ENCODE data around the gene HOXA3.

Gene HOXA3

DNA sequence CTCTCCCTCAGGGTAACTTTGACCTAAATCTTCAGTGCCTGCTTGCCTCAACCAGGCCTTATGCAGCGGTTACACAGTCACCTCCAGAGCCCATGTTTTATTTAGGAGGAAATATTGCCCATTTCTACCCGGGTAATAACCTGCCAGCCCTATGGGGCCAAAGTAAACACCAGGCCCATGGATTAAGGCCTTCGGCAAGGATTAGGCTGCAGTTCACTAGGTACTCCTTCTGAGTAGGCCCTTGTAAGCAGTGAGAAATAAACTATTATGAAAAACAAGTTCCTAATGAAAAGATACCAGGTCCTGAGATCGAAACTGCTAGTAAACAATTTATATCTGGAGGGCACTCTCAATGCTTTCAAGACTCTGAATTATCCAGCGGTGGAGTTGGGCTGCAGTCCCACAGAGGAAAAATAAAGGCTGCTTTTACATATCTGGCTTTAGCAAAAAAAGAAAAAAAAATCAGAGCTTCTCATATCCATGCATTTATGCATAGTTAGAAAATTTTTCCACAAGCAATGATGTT lies 25.5 kb upstream of the HOXA3 start:
- DNase-seq = no peak

DNA sequence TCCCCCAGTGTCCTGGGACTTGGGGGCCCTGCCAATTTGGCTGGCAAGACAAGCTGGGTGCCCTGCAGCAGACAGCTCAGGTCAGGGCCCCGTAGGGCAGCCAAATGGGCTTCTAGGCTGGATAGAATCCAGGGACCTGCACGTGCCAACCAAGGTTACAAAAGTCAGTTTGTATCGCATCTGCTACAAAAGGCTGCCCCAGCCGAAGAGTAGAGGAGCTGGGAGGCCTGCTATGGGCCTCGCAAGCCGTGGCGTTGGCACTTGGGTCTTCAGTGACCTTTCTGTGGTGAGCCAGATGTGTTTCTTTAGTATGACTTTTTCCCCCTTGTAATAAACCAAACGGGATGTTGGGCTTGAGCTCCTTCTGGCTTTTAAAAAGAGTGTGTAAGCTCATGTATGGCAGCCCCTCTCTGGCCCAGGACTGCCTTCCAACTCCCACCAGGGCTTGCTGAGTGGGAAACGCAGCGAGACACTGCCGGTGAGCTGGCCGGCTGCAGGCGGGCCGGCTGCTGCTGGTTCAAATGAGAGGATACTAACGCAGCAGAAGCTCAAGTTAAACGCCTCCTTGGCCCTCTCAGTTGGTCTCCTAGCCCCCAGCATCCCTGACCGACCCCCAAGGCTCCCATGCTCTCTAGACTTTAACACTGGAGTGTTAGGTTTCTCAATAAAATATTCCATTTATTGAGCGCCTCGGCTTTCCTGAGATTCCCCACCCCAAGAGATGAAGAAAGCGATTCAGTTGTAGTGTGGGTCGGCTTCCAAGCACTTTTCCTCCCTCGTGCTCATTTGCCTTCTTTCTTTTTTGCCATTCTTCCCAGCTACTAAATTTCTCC lies 24.8 kb upstream of the HOXA3 start:
- no peak for DNase-seq

DNA sequence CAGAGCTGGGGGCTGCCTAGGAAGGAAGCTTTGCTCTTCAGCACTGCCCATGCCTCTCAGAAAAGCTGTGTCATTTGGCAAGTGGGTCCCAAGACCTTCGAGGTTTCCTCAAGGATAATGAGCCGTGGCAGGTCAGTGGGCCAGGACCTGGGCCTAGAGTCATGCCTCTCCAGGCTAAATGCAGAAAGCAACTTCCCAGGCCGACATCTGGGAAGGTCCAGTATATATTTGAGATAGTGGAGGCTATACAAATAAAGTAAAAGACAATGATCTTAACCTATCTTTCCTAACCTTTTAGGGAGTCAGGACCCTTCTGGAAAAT lies 24.1 kb upstream of the HOXA3 start:
- no peak for DNase-seq

DNA sequence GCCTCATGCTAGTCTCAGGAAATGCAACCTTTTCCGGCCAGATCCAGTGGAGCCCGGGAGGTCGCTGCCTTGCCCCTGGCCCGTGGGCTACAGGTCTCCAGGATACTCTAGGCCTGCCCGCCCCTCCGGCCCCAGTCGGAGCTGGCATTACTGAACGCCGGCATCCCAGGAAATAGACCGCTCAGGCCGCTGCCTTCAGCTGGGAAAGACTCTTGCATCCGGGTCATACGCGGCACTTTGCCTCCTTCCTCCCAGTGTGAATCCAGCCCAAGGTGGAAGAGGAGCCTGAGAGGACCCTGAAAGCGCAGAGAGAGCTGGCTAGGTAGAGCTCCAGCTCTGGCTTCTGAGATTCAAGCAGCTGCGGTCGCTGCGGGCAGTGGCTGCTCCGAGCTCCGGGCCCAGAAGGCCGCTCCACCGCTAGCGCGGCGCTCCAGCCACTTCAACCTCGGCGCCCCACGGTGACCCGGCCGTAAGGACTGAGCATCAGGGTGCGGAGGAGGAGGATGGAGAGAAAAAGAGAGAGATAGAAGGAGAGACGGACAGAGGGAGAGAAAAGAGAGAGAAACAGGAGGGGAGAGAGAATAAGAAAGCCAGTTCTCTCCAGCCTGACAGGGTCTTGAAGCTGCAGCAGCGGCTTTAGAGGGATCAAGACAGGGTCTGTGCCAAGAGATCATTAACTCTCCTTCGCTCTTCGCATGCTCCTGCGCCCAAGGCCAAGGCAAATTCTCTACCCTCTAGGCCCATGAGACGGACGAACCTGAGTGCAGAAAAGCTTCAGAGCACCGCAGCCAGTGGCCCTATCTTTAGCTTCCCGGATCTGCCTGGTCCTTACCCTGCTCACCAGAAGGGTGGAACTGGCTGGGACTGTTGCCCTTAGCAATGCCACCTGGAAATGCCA lies 23.5 kb upstream of the HOXA3 start:
- DNase-seq = no peak

DNA sequence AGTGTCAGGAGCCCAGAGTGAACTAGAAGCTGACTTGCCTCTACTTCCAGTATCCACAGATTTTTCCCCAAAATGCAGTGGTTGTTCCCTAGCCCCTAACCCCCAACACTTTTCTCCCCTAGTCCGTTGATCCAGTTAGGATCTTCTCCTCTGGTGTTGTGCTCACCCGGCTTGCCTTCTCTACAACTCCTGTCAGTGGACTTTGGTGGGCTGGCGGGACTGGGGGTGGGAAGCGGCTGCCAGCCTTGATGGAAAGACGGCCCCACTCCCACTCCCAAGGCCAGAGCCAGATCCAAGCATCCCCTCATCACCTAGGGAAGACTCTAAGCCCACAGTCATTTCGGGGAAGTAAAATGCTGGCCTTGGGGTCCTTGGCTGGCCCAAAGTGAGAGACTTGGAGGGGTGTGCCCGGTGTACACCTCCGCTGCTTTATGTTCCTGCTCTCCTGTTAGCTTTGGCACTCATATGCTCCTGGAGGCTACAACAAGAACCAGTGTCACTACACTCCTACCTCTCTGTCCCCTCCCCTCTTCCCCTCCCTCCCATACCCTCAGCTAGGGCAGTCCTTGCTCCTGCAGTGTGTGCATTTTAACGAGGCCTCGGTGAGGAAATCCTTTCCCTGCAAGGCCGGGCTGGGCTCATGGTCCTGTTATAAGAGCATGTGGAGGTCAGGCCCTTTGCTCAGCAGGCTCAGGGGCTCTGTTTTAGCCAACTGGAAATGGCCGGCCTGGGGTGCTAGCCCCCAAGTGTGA lies 22.7 kb upstream of the HOXA3 start:
- no peak for DNase-seq

DNA sequence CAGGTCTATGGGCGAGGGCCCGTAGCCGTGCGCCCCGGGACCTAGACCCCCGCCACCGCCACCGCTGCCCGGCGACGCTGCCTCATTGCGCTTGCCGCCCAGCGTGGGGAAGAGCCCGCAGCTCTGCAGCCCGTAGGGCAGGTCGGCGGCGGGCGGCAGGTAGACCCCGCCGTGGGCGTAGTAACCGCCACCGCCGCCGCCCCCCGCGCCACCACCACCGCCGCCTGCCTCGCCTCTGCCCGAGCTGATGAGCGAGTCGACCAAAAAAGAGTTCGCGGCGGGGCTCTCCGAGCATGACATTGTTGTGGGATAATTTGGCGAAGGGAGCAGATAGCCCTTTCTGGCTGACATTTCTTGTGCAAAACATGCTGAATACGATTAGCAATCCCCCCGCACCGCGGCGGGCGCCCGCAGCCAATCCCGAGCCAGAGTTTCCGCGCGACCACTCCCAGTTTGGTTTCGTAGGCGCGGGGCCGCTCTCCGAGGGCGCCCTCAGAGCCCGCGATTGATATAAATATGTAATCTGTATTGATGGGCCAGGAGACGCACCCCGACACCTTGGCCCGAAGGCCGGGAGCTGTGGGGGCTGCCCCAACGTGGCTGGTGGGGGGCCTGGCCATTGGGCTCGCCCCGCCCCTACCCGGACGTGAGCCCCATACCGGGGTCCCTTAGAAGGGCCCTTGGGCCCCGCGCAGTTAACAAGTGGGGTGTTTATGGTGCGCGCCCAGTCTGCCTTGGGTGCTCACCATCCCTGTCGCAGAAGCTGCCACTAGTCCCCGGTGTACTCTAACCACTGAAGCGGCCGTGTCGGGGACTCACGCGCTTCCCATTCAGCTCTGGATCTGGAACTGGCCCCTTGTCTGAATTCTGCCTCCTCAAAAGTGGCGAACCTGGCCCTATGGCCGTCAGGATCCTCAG lies 21.8 kb upstream of the HOXA3 start, which contains the start of gene HOXA10:
Gene HOXA10 (minus strand): TSS at position 365 of the 918 bp plus-strand sequence. CDS start 14 bp downstream, at position 351.
- DNase-seq = no peak

DNA sequence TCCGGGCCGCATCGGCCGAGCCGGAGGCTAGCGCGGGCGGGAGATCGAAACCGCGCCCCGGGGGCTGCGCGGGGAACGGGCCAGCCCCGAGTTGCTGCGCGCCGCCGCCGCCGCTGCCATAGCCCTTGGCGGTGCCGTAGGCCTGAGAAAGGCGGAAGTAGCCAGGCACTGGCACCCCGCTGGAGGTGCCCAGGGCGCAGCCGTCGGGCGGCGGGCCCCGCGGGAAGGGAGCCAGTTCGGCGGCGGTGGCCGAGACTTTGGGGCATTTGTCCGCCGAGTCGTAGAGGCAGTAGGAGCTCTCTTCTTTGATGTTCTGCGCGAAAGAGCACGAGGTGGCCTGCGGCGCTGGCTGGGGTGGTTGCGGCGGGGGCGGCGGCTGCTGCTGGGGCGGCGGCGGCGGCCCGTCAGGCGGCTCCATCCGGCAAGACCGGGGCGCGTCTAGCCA lies 21.1 kb upstream of the HOXA3 start:
- no peak for DNase-seq

DNA sequence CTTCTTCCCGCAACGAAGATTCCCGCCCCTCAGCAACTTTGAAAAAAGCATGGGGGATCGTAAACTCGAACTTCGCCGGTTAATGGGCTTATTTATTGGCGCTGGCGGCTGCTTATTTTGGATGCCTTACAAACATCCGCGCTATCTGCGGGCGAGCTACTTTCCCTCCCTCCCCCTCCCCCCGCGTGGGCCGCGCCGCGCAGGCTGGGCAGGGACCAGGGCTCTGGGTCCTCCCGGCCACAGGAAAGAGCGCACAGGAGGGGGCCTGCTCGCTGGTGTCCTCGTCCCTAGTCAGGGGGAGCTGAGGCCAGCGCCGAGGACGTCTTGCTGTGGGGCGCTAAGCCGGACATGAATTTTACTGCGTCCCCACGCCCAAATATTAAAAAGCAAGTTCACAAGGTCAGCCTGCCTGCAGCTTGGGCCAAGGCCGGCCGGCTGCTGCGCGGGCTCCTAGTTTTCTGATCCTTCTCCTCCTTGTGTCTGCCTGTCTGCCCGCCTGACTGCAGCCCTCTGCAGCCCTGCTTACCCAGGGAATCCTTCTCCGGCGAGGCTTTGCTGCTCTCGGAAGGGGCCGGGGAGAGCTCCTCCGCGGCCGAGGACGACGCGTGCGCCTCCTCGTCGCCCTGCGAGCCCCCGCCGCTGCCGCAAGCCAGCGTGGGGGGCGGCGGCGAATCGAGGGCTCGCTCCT lies 20.6 kb upstream of the HOXA3 start:
- DNase-seq = no peak

DNA sequence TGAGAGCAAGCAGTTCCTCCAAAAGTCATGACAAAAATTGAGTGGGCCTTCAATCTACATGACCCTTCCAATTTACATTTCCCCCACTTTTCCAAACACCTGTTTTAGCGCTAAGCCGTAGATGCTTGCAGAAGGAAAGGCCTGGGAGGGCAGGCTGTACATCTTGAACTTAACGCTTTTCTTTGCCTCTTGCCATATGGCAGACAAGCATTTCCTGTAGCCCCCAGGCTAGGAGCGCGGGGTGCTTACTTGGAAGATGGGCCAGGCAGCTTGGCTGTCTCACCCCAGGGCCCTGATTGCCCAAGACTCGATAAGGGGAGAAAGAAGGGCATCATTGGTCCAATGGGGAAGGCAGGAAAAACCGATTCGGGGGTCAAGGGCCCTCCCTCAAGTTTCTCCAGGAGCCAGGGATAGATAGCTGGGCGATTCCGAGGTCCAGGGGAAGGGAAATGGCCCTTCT lies 20.0 kb upstream of the HOXA3 start:
- no peak for DNase-seq

DNA sequence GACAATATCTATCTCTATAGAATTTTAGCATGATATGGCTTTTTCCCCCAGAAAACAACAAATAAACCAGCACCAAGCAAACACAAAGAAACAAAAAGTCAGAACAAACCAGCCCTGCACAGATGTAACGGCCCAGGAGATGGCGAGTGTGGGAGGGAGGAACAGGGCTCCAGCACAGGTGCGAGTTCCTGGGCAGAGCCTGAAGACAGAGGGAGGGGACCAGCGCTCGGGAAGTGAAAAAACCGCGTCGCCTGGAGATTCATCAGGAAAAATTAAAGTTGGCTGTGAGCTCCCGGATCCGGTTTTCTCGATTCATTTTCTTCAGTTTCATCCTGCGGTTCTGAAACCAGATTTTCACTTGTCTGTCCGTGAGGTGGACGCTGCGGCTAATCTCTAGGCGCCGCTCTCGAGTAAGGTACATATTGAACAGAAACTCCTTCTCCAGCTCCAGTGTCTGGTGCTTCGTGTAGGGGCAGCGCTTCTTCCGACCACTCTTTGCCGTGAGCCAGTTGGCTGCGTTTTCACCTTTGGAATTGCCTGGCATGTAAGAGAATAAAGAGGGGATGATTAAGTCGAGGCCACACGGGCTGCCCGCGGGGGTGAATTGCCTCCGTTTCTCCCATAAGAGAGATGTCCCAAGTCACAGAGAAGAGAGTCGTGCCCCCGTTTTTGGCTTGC lies 19.4 kb upstream of the HOXA3 start:
- DNase-seq = no peak

DNA sequence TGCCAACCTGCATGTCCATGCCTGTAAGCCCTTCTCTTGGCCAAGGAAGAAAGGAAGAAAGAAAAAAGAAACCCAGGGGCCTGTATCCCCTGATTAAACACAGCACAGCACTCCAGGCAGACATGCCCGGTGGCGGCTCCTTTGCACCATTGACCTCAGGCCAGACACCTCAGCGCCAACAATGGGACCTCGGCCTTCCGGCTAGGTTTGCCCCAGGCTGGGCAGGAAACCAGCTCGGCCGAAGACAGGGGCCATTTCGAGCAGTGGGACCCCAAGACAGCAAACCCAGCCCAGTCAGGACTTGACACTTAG lies 18.9 kb upstream of the HOXA3 start:
- no peak for DNase-seq

DNA sequence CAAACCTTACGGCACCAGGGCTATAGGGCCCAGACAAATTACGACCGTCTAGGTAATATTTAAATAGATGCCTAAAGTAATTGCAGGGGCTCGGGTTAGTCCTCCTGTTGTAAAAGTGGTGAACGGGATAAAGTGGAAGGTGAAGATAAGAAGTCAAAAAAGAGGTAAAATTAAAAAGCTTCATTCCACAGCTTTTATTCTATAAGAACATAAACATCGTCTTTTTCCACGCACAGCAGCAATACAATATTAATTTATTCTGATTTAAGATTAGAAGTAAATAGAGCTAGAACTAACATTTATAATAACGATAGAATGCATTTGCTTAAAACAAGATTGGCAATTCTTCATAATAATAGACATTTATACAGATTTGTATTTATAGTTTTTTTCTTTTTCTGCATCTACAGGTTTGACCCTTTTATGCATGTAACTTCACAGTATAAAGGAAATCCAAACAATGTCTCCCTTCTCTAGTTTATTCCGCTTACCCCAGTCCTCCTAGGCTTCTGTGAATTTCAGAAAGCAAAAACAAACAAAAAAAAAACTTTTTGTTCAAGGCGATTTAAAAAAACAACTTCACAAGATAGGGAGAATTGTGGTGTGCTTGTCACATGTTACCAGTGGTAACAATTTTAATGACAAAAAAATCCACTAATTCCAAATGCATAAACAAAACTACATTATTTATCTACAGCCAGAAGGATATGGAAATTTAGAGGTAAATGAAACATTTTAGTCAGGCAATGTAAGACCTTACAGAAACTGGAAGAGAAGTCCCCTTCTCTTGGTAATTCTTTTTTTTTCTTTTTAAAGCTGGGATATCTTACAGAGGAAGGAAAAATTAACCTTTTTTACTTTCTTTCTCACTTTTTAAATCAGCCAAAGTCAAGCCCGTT lies 18.3 kb upstream of the HOXA3 start:
- DNase-seq = no peak

DNA sequence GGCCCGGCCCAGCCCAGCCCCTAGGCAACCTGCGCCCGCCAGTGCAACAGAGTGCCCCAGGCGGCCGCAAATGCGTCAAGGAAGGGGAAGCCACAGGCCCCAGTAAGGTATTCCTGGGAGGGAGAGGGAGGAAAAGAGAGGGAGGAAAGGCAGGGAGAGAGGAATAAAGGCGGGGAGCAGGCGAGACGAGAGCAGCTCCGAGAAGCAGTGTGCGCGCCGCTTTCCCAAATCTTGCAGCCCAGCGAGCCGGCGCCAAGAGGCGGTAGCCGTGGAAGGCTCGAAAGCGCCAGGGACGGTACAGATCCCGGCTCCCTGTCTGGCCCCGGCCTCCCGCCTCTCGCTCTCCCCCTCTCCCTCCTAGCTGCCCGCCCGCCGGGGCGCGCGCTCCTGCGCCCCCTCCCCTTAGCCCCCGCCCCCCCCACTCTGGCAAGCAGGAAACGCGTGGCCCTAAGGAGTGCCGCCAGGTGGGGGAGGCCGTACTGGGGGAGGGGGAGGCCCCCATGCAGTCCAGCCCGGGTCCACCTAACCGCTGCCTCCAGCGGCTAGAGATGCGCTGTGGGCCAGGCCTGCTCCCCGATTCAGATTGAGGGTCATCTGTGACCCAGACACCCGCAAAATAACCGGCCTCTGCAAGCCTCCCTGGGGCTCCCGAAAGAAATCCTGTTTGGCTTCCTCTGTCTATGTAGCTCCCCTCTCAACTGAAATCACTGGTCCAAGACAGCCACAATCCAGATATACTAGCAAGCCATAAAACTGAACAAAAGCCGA lies 17.5 kb upstream of the HOXA3 start:
- no peak for DNase-seq

DNA sequence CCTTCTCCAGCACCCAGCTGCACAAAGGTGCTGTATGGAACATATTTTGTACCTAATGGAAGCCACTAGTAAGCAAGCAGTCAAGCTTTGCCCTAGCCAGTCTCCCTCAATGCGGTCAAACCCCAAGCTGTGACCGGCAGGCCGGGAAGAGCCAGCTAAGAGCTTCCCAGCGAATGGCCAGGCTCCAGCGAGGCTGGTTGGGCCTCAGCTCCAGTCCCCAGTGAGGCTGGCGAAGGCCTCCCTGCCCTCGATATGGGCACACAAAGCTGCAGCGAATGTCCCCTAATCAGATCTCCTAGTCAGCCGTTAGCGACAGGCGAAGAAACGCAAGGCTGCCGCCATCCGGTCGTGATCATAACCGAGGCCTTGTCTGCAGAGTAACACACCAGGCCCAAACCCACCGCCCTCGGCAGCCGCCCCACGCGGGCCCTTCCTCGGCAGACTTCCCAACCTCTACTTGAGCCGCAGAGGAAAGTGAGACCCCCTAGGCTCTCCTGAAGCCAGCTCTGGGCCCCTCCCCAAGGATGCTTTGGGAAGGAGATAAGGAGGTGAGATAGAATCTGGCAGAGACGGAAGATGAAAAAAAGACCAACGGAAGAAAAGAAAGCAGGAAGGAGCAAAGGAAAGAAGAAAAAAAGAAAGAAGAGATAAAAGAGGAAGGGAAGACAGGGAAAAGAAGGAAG lies 16.0 kb upstream of the HOXA3 start:
- DNase-seq = no peak

DNA sequence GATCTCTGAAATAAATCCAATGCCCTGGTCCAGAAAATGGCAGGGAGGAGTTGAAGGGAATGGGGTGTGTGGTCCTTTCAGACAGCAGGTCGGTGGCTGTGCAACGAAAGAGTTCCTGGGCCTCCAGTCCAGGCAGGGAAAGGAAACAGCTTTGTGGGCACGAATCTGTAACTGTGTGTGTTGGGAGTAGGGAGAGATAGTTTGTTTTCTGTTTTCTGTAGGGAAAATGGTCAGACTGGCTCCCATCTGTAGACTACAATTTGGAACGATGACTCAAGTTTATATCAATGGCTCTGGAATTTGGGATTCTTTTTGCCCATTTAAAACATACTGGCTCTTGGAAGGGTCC lies 15.5 kb upstream of the HOXA3 start:
- DNase-seq = no peak

DNA sequence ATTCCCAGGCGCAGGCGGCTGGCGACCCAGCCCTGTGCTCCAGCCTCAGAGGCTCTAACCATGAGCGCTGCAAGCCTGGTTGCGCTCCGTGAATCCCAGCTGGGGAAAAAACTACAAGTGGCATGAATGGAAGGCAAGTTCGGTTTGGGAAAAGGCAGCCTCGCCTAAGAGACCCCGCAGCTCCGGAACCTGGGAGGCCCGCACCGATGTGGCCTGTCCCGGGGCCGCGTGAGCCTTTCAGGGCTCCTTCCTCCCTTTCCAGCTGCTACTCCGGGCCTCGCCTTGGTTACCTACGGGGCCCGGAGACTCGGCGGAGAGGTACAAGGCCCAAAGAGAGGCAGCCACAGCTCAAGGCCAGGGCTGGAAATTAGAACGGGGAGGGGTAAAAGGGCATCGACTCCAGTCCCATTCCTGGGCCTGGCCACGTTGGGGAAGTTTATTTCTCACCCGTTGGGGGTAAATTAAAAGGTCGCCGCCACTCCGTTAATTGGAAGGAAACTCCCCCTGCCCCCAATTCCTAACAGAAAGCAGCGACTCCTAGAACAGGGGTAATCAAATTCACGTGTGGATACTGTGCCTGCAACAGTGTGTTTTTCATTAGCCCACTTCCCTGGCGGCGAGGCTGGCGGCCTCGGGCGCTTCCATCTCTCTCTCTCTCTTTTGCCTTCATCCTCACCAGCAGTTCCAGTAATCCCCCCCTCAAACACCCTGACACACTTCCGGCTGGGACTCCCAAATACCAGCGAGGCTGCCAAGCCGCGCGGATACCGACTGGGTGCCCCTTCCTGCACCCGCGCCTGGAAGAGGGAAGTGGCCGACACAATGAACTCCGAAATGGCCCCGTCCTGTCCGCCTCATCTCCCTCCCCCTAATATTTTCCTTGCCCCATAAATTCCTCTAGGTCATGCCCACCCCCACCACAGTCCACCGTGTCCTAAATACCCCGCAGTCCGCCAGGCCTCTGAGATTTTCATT lies 14.4 kb upstream of the HOXA3 start:
- DNase-seq = no peak

DNA sequence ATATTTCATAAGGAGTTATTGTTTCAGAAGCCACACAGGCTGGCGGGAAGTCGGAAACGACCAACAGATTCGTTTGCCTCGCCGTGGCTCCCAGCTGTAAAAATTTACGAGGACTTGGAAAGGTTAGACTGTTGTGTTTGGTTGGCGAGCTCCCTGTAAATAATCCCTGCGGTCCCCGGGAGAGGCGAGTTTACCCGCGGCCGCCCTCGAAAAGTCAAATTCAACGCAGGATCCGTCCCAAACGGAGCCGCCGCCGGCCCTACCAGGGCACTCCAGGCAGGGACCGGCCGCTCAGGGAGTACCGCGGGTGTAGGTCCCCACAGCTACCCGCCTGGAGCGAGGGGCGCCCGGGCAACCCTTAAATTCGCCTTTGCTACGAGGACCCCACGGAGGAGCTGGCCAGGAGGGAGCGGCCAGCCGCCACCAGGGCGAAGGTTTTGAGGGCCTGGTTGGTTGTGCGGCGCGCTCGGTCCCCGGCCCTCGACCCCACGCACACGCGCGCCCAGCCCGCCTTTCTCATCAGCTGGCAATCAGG lies 13.7 kb upstream of the HOXA3 start:
- no peak for DNase-seq

Data from stimulated activated CD4-positive, alpha-beta T cell treated with anti-CD3 and anti-CD28 coated beads, Interleukin-2, amount 100 ng/mL, for 48 hours (primary cell).